Activated naive CD4-positive, alpha-beta T cell treated with anti-CD3 and anti-CD28 coated beads, Interleukin-2, amount 50 U/mL, for 16 hours (primary cell): Measurements from ENCODE around the gene TRAM2.

Experiments used
- DNase-seq: peaks from one replicate; pipeline ENCODE4 v3.0.0-alpha.2; 2020

Gene TRAM2

DNA sequence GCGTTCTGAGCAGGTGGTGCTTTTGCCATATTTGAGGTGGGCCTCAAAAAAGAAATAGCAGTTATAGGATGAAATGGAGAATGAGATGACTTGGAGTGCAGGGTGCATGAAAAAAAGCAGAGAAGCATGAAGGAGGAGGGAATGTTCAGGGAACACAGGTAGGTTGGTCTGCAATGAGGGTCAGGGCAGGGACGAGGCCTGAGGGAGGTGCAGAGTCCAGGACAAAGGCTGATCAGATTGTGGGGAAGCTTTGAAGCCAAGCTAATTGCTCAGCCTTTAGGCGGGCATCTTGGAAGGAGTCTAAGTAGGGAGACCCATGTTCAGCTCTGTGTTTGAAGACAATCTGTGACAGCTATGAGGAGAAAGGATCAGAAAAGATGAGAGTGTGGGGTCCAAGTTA, 12.0 kb downstream of the TRAM2 start:
- DNase-seq = no peak

DNA sequence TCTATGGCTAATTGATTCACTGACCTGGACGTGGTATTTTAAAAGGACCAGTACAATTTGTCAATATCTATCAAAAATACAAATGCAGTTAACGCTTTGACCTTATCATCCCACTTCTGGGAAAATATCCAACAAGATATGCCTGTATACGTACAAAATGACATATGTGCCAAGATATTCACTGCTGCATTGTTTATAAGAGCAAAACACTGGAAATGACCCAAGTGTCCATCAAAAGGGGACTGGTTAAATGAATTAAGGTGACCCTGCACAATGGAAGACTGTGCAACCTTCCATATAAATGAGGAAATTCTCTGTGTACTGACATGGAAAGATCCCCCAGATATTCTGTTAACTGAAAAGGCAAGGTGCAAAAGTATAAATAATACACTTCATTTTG, 13.9 kb downstream of the TRAM2 start:
- DNase-seq = no peak

DNA sequence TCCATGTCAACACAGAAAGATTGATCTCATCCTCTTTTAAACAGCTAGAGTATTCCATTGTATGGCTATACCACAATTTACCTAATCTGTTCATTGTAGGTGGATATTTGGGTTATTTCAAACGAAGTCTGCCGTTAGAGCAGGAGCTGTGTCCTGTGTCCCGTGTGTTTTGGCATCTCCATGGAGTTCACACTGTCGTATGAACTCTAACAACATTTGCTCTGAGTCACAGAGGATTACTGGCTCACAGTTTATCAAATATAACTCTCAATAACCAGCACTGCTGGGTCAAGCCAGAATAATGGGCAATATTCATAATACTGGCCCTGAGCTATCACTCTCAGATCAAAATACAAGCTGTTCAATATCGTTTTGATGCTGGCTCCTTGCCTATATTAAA, 16.4 kb downstream of the TRAM2 start:
- no peak for DNase-seq

DNA sequence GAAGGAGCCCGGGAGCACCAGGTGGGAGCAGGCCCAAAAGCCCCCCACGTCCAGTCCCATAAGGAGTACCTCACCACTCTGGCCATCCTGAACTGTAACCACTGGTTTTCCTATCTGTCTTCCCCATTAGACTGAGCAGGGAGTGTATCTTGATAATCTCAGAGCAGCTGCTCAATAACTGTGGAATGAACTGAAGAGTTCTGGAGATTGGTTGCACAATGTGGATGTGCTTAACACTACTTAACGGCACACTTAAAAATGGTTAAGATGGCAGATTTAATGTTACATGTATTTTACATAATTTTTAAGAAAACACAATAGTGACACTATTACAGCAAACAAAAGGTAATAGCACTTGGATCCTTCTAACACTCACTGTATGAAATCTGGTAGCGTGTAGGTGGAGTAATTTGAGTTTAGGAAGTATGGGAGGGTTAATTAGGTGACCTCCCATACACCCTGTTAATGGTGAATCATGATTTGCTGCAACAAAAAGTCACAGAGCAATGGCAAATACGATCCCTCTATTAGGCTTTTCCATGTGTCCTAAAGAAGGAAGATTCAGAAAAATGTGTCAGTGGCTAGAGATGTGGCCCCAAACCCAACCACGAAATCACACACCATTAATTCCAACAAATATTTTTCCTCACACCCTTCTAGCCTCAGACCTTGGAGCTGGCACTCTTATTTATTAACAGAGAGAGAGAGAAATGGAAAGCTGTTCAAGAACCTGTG, 18.4 kb downstream of the TRAM2 start:
- no peak for DNase-seq

DNA sequence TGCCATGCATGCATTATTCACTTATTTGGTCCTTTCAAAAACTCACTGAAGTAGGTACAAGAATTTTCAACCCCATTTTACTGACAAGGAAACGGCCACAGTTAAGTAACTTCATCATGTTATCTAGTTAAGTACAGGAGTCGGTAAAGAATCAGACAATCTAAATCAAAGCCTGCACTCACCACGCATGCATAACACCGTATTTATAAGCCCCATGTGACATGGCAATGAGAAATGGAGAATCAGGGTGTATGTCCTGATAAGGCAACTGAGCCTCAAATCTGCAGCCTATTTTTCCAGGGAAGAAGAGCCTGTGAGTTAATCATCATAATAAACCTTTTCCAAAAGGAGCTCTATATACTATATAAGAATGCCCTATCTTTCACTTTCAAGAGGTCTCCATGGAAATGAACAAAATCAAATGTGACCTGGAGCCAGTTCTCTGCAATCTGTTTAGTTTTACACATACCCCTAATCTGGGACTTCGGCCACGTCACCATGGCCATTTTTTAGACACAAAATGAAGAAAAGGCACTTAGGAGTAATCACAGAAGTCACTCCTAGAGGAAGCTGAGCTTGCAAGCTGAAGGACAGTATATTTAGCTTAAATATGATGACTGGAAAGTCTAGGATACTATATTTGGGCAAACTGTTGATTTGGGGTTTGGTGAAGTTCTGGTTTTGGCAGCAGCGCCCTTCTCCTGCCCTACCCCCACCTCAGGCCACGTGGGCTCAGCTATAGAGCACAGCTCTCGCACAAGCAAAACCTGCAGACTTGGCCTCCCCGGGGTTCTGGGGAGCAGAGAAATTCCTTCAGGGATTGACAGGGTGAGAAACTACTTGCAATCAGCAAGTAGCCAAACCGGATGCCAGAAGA, 19.2 kb downstream of the TRAM2 start:
- no peak for DNase-seq

DNA sequence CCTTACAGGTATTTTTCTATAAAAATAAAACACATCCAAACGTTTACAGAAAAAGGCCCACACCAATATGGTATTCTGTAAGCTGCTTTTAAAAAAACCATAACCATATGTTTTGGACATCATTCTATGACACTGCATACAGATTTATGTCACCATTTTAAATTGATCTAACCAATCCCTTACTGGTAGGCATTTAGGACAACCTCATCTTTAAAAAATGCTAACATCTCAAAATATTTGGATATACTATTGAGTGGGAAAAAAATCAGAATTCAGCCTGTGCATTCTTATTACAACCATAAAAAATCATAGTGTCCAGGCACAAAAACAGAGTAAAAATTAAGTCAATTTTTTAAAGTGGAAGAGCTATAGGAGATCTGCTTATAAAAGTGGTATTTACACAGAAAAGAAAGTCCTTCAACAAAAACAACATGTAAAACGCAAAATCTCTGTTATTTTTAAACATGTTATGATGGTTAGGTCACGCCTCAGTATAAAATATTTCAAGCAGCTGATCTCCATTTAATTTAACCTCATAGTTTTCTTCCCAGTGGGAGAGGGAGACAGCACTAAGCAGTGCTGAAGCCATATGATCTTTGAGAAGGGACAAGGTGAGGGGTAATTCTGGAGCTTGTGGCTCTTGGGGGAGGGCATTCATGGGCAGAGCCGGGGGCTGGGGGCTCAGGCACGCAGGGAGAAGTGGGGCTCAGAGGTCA, 21.2 kb downstream of the TRAM2 start:
- DNase-seq = no peak

DNA sequence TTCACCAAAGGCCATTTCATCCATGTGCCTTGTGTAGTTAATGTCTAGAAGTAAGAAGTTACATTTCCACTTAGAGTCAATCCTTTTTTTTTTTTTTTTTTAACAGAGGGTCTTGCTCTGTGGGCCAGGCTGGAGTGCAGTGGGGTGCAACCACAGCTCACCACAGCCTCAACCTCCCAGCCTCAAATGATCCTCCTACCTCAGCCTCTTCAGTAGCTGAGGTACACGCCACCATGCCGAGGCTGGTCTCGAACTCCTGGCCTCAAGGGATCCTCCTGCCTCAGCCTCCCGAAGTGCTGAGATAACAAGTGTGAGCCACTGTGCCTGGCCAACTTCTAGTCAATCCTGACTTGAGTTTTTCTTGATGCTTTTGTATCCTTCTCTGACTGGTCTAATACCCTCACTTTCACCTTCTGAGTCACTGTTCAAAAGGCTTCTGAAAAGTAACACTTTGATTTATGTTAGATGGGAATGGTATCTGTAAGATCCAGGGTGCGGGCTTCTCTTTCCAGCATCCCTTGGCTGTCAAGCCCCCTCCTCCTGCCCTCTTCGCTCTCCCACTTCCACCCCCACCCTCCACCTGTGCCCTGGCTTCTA, 22.1 kb downstream of the TRAM2 start:
- DNase-seq = no peak

DNA sequence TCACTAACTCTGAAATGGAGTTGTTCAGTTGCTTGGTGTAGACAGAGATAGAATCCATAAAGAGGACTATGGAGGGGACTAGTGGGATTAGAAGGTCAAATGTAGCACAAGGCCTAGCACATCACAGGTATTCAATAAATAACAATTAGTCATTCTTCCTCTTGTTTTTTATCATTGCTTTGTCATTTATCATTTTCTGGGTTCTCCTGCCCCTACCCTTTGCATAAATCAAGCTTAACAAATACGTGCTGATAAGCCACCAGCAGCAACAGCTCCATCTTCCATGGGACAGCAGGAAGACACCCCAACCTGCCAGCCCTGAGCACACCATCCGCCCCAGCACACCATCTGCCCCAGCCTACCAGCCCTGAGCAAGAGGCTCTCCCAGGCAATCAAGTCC, 23.1 kb downstream of the TRAM2 start:
- no peak for DNase-seq

DNA sequence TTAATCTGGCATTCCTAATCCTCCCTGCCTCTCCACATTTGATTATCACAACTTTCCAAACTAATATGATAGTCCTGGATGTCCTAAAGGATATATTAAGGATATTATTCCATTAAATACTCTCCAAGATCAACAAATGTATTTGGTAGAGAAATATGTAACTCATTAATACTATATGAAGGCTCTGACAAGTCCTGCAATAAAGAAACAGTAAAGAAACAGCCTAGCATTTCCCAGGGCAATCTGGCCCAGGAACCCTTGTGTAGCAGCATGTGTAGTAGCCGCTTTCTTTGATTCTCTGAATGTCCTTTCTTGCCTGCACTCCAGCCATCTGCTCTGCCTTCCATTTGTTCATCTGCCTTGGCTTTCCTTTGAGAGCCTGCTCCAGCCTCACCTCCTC, 23.7 kb downstream of the TRAM2 start:
- no peak for DNase-seq

DNA sequence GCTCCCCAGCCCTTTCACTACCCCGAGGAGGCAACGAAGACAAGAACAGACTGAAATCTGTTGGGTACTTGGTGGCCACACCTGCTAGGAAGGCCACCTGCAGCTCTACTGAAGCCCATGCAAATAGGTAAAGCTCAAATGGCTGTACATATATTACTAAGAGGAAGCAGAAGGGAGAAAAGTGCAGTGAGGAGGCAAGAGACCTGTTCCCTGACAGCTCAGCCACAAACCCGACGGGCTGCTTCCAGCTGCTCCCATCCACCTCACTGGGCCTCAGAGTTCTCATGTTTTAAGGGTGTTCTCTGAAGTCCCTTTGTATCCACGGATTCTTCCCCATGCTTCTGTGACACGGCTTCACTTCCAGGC, 24.6 kb downstream of the TRAM2 start:
- DNase-seq = no peak

DNA sequence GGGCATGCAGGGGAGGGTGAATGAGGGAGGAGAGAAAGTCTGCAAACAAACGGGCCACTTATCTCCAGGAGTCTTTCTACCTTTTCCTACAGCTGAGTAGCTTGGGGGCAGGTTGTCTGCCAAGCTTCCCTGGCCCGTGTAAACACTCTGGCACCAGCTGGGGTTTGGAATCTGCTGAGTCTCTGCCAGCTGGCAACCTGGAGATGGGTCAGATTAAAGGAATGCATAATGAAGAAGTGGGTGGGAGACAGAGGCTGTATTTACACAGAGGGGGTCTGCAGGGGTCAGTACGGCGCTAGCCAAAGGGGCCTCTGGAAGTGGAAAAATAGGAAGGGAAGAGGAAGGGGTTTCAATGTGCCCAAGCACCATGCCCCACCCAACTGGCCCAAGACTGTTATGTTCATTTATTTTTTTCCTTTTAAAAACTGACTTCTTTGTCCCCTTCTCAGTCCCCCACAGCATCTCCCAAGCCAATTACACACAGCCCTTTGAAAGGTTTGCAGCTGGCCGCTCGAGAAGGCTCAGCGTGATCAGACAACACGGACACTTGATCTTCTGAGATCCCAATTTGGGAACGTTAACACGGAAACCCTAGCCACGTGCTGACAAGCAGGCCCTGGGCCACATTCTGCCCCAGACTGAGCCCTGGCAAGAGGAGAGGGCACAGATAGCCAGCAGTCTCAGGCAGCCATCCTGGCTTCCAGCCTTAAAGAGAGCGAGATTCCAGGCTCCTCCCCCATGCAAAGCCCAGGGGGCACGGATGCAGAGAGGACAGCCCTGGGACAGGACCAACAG, 25.2 kb downstream of the TRAM2 start:
- no peak for DNase-seq

DNA sequence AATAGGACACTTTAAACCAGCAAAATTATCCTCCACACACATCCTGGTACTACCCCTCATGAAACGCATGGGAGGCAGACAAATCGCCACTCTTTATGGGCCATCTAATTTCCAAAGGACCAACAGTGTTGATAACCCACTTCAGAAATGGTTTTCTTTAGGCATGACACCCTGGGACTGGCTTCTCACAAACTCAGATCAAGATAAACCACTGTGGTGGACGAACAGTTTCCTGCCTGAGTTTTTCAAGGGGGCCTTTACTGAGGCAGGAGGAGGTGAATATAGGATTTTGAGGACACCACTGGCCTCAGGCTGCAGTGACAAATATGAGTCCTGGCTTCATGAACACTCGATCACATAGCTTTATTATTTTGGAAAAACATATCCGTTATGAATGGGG, 26.0 kb downstream of the TRAM2 start:
- DNase-seq = no peak

DNA sequence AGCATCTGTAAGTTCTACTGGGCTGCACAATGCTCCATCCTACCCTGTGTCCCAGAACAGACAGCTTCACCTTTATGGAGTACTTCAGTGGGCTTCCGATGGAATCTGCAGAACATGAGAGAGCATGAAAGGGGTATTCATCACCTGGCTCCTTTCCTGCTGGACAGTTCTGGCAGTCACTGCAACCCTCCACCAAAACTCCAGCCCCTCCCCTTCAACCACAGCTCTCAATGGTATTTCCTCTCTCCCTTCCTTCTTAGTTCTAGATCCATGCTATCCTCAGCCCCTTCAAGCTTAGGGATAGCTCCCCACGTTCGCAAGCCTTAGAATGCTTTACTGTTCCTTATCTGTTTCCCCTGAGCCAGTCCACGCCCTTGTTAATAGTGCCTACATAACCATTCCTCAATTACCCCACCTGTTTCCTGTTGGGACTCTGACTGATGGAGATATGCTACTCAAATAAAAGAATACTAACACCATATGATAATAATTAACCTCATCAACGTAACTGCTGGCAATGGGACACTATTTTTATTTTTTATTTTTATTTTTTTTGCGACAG, 26.8 kb downstream of the TRAM2 start:
- no peak for DNase-seq

DNA sequence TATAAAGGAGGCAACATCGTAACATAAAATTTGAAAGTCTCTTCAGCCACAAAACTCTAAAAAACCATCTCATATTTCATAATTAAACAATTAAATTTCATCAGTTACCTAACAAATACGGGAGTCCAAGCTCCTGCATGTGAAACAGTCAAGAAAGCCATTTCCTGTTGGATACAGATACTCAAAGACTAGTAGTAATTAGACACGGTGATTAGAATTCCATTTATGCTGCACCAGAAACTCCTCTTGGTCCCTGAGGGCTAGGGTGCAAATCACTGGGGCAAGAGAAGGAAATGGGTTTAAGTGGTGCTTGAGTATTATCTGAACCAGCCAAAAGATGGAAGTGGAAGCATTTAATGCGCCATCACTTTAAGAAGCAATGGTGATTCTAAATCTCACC, 27.4 kb downstream of the TRAM2 start:
- no peak for DNase-seq

DNA sequence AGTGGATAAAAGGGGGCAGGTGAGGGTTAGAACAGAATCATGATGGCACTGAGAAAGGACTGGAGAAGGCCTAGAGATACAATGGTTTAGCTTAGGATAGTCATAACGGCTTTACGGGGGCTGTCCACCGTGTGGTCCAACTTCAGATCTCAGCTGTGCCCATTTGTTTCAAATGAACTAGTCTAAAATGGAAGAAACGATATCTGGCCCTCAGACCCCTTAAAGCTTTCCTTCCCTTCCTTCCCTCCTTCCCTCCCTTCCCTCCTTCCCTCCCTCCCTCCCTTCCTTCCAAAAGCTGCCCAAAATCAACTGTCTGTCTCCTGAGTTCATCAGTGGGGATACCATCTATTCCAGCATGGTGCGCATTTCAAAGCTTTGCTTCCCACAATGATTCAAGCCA, 27.9 kb downstream of the TRAM2 start:
- no peak for DNase-seq

DNA sequence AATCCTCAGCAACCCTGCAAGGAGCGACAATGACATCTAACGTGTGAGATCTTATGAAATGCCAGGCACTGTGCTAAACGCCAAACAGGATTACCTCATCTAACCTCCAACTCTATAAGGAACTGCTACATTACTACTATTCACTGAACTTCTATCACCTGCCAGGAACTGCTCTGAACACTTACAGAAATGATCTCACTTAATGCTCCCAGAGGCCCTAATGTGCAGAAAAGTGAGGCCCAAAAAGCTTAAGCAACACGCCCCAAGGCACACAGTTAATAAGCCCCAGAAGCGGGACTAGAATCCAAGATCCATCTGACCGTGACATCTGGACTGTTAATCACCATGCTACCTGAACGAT, 28.5 kb downstream of the TRAM2 start:
- no peak for DNase-seq

DNA sequence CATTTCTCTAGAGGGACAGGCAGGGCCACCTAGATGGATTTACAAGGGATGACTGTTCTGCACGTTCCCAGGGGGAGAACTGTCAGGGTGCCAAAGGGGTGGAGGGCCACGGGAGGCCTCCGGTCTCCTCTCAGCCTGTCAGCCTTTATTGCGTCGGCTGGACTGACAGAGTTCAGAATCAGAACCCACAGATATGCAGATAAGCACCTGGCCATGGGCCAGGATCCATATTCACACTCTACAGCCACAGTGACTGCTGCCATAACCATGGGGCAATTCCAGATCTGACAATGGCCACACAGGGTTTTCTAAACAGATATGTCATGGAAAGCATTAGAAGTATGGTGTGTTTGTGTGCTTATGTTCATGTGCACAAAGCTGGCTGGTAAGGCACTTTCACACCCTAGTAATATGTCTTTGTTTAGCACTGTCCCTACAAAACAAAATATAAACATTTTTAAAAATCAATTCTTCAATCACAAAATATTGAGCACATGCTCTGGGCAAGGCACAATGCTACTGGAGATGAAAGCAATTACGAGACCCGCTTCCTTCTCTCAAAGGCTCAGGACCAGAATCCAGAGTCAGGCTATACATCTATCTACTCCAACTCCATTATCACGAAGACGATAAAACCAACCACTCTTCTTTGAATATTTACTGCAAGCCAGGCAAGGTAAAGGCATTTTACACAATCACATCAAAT, 29.1 kb downstream of the TRAM2 start:
- DNase-seq = no peak

DNA sequence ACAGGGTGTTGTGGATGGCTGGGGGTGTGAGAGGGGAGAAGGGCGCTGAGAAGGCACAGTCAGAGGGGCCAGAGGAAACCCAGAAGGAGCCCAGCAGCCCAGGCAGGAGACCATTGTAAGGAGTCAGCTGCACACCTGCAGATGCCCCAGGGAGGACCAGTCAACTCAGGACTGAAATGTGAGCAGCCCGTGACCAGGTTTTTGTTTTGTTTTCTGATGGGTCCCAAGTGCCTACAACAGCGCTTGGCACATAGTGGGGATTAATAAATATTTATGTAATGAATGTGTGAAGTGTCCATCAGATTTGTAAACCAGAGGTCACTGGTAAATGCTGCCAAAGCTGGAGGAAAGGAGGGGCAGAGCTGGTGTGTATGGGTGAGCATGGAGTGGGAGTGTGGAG, 30.2 kb downstream of the TRAM2 start:
- DNase-seq = no peak

DNA sequence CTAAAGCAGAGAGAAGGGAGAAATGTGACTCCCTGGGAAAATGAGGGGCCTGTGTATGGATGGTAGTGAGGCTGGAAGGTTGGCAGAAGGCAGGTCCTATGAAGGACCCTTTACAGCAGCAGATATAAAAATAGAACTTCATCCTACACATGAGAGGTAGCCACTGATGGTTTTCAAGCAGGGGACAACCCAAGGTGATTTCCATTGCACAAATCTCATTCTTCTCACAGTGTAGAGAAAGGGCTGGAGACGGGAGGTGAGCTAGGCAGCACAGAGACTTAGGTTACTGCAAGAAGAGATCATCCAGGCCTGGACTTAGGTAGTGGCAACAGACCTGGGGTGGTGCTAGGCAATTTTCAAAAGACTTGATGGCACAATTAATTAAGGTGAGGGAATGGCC, 30.7 kb downstream of the TRAM2 start:
- DNase-seq = no peak

DNA sequence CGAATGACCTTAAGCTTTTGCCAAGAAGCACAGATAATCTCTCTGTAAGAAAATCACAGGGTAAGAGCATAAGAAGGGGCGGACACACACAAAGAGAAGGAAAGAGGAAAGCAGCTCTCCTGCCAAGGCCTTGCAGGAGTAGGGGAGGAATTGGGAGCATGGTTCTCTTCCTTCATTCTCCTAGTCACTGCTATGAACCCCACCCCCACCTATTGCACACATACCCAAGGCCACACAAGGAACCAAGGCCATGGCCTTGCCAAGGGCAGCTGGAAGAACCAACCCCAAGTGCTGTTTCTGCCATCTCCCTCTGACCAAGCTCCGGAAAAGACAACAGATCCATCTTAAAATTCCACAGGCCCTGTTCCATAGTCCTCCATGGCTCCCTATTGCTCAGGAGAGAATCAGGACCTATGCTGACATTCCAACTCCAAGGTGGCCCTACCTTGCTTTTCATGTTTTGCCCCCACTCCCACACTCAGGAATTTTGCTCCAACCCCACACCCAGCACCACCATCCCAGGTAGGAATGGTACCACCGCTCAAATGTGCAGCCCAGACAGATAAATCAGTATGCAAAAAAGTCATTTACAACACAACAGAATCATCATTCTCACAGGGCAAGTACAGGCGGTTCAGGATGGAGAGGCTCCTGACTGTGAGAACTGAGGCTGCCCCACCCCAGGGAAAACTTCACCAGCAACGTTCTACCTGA, 31.3 kb downstream of the TRAM2 start:
- DNase-seq = no peak
